H54 (cell line): ENCODE data around the gene SELENOW.

Source experiments
- DNase-seq: peaks from one replicate; pipeline ENCODE4 v3.0.0; 2011; ENCODE audit warnings: low spot score, mixed read lengths; ENCODE audit not compliant: insufficient read length
- FAIRE-seq: peaks from 3 replicates; lab custom pipeline; 2011; peaks lifted over from hg19 to GRCh38; lab: Jason Lieb, UNC
- POLR2A ChIP-seq: IDR thresholded peaks from 2 replicates; pipeline ENCODE4 v1.6.1; 2011; ENCODE audit warnings: low read depth, mild to moderate bottlenecking, low read length

The SELENOW gene

GRCh38 chr19:47752440-47753211 lies 25.9 kb upstream of the SELENOW start:
- DNase-seq = no peak
- no peak for TF ChIP-seq POLR2A
- FAIRE-seq = no peak

GRCh38 chr19:47754206-47755064 lies 24.1 kb upstream of the SELENOW start:
- FAIRE-seq (no peak), DNase-seq (no peak)
- no peak for TF ChIP-seq POLR2A

- TF ChIP-seq POLR2A = no peak
- FAIRE-seq (no peak), DNase-seq (no peak)
Observed at GRCh38 chr19:47755065-47755761, 23.3 kb upstream of the SELENOW start.

- DNase-seq = no peak
- TF ChIP-seq POLR2A = no peak
- no peak for FAIRE-seq
Observed at GRCh38 chr19:47755762-47756626, 22.5 kb upstream of the SELENOW start.

GRCh38 chr19:47756627-47756929 lies 21.9 kb upstream of the SELENOW start:
- DNase-seq (no peak), FAIRE-seq (no peak)
- TF ChIP-seq POLR2A = no peak

- DNase-seq (no peak), FAIRE-seq (no peak)
- no peak for TF ChIP-seq POLR2A
Observed at GRCh38 chr19:47756953-47757608, 21.4 kb upstream of the SELENOW start.

- DNase-seq = no peak
- no peak for TF ChIP-seq POLR2A
- FAIRE-seq = no peak
Observed at GRCh38 chr19:47757617-47758442, 20.7 kb upstream of the SELENOW start.

GRCh38 chr19:47758443-47758804 lies 20.1 kb upstream of the SELENOW start:
- TF ChIP-seq POLR2A = no peak

GRCh38 chr19:47760632-47760999 lies 17.9 kb upstream of the SELENOW start:
- FAIRE-seq (no peak), DNase-seq (no peak)
- no peak for TF ChIP-seq POLR2A

More at GRCh38 chr19:47758443-47758804, 20.1 kb upstream of the SELENOW start:
- FAIRE-seq (no peak), DNase-seq (no peak)

GRCh38 chr19:47761566-47761965 lies 16.9 kb upstream of the SELENOW start:
- TF ChIP-seq POLR2A = no peak
- FAIRE-seq (no peak), DNase-seq (no peak)

GRCh38 chr19:47762151-47762550 lies 16.4 kb upstream of the SELENOW start:
- FAIRE-seq = no peak
- no peak for TF ChIP-seq POLR2A
- no peak for DNase-seq
